ENCODE results near the gene OR8K5.
"Not testable (repeated sequence)": the region's sequence is repeated elsewhere in the genome, so short reads cannot be mapped to it uniquely, and the experiment has no call there.

OR8K5 gene

DNA sequence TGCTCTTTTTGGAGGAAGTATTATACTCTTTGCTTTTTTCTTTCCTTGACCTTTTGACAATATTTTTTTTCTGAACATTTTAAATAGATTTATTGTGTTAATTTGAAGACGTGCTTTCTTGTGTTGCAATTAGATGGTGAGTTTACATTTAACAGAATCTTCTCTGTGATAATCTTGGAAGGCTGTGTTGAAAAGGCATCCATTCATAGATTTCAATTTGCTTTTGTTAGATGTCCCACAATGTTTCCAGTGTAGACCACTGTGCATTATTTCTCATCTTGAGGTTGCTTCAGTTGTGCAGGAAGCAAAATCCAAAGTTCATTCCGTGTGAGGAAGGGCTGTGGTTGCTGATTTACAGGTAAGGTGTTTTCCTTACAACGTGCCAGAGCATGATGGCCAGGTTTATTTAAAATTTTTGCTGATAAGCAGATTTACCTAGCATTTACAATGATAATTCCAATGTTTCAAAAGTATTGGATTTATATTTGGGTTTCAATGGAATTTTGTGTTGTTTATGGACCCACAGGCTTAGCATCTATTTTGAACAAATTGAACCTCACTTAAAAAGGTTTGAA is 12.2 kb upstream of the OR8K5 start:
- TF ChIP-seq, protein P1, sequence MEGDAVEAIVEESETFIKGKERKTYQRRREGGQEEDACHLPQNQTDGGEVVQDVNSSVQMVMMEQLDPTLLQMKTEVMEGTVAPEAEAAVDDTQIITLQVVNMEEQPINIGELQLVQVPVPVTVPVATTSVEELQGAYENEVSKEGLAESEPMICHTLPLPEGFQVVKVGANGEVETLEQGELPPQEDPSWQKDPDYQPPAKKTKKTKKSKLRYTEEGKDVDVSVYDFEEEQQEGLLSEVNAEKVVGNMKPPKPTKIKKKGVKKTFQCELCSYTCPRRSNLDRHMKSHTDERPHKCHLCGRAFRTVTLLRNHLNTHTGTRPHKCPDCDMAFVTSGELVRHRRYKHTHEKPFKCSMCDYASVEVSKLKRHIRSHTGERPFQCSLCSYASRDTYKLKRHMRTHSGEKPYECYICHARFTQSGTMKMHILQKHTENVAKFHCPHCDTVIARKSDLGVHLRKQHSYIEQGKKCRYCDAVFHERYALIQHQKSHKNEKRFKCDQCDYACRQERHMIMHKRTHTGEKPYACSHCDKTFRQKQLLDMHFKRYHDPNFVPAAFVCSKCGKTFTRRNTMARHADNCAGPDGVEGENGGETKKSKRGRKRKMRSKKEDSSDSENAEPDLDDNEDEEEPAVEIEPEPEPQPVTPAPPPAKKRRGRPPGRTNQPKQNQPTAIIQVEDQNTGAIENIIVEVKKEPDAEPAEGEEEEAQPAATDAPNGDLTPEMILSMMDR (conservative IDR thresholded peaks at IDR 0.05): no peak

DNA sequence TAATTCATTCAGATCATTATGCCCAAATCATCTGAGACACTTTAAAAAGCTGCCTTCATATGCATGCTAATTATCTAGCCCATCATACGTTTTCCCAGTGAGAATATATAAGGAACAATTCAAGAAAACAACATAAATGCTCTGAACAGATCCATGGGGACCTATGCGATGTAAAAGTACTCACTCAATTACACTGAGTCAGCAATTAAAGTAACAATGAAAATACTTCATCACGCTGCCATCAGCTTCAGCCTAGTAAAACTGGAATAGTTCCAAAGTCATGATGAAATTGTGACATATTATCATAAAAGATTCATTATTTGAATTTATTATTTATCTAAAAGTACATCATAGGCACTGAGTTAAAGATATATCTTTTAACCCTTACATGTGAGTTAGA is 3.7 kb upstream of the OR8K5 start:
- no peak overlapping the region for H3K27ac ChIP-seq
- TF ChIP-seq, protein P1 (conservative IDR thresholded peaks at IDR 0.05): no peak

More for the DNA sequence above, 12.2 kb upstream of the OR8K5 start:
- no peak overlapping the region for H3K27ac ChIP-seq

DNA sequence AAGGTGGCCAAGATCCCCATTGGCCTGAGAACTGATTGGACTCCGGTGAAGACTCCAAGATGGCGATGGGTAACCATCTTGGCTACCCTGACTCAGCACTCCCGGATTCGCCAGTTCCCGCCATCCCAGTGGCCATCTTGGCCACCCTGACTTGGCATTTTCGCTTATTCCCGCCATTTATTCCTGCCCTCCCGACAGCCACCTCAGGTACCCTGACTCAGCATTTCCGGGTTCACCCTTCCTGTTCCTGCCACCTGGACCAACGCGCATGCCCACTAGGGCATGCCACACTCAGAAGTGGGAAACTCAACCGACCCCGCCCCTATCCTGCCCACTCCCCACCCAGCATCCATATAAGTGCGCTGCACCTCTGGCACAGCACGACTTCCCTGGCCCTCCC is 7.8 kb downstream of the OR8K5 start:
- H3K27ac ChIP-seq: no peak overlapping the region
- TF ChIP-seq, protein P1 (conservative IDR thresholded peaks at IDR 0.05): no peak

DNA sequence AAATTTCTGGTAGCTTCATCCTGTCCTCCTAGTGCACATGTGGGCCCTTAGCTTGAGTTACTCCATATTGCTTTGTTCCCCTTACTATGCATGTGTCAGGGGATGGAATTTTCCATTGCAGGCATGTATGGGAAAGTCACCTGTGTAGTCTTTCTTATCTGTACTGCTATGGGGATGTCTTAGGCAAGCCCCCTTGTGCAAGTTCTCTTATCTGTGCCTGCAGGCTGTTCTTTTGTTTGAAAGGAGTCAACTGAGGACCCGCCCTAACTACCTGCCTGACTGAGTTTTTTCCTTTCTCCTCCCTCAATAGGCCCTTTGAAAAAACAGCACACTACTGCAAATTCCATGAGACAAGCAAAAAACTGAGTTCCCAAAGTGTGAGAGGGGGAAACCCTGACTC is 8.7 kb downstream of the OR8K5 start:
- H3K27ac ChIP-seq: no peak overlapping the region
- TF ChIP-seq, protein P1 (conservative IDR thresholded peaks at IDR 0.05): no peak

DNA sequence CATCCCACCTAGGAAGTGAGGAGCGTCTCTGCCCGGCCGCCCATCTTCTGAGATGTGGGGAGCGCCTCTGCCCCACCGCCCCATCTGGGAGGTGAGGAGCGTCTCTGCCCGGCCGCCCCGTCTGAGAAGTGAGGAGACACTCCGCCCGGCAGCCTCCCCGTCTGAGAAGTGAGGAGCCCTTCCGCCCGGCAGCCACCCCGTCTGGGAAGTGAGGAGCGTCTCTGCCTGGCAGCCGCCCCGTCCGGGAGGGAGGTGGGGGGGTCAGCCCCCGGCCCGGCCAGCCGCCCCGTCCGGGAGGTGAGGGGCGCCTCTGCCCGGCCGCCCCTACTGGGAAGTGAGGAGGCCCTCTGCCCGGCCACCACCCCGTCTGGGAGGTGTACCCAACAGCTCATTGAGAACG is 16.4 kb downstream of the OR8K5 start:
- not testable (repeated sequence) for H3K27ac ChIP-seq

DNA sequence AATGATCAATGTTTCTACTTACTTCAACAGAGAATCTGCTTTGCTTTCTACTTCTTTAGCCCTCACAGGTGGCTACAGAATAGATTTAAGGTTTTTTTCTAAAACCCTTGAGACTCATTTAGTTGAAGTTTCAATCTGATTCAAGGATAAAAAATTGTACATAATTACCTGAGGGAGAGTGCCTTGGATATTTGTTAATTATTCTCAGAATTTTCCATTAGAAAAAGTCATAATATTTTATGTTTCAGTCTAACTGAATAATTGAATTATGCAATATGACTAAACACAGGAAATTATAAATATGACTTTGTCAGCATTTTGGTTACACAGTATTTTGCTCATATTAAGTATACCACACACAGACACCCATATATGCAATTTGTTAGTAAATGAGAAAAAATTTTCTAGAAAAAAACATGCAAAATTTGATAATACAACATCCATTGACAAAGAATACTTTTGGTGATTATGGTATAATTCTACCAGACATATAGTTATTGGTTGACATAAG is 19.9 kb downstream of the OR8K5 start, which contains the start of gene OR8J3:
OR8J3 (minus strand) TSS at position 51 of the 511 bp plus-strand sequence. CDS start 2,483 bp downstream, outside the sequence.
- H3K27ac ChIP-seq: no peak within 1 kb of the TSS
- TF ChIP-seq, protein P1 (conservative IDR thresholded peaks at IDR 0.05): no peak

DNA sequence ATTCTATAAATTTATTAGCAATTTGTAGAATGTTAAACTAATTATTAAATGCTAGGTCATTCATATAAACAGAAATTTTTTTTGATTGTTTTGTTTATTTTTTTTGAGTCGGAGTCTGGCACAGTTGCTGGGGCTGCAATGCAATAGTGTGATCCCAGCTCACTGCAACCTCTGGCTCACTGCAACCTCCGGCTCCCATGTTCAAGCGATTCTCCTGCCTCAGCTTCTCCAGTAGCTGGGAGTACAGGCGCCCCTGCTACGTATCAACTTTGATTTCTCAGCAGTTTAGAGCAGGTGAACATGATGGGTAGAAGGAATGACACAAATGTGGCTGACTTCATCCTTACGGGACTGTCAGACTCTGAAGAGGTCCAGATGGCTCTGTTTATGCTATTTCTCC is 38.0 kb downstream of the OR8K5 start, which contains the start of gene OR8H3:
OR8H3 (plus strand) TSS at position 301 of the 400 bp plus-strand sequence; CDS start at position 301, 0 bp downstream.
- no peak within 1 kb of the TSS for H3K27ac ChIP-seq
- TF ChIP-seq, protein P1 (conservative IDR thresholded peaks at IDR 0.05): no peak
